ENCODE results near the gene KCNJ14. TPM values are rescaled to one million over a fixed set of nuclear protein-coding genes. Genes with fewer than 3 reads are reported as not detected.
A peak's percentile ranks its signal among the peaks of the same experiment; 100 is the strongest.

Gene KCNJ14
- total RNA-seq, 1 experiment from 2014 or later: 3.6 TPM

DNA sequence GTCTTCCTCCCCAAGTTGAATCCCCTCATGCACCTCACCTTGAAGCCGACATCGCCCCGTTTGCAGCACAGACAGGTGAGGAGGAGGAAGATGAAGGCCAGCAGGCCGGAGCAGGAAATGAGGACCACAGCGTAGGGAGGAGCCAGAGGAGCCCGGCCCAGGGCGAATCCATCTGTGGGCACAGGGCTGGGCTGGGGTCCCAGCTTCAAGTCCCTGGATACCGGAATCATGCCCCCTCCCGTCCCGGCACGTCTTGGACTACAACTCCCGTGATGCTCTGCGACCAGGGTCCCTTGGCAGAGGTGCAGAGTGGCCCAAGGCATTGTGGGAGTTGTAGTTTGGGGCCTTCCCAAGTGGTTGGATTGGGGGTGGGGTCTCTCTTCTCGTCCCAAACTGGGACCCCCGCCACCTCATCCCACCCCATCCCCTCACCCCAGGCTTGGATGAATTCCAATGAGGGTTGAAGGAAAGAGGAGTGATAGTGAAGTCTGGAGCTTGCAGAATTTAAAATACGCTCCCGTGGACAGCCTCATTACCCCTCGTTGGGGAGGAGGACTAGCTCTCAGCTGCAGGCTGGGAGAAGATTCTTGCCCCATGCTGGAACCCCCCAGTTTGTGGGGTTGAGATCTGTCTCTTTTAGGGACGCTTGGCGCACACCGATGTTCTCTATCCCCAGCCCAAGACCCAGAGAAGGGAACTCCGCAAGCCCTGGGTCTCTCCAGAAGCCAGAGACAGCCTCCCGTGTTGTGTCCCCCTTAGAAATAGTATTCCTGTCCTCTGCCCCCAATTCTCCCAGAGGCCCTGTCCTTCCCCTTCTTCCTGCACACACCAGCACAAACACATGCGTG lies 55.3 kb downstream of the KCNJ14 start:
- Mint-ChIP-seq H3K27me3 (ENCODE audit: insufficient read depth, unreplicated experiment) (no peaks in the 10 kb centered on the region), H3K4me3 (ENCODE audit: unreplicated experiment) (peak overlapping the region; percentile 62), H3K27ac (ENCODE audit: unreplicated experiment) (peak overlapping the region; percentile 53), H3K9me3 (ENCODE audit: unreplicated experiment) (no peaks in the 10 kb centered on the region), H3K4me1 (ENCODE audit: low read depth, unreplicated experiment) (peaks cover 15% of the 10 kb centered on the region), H3K36me3 (ENCODE audit: insufficient read depth, unreplicated experiment) (peaks cover 11% of the 10 kb centered on the region)
- Histone ChIP-seq H3K36me3 (ENCODE audit: control insufficient read depth, insufficient read depth, low read length) (no peaks in the 10 kb centered on the region), H3K9me3 (no peaks in the 10 kb centered on the region), H3K4me1 (0 out of 2 replicates have a peak, but pooled peaks cover 12% of the 10 kb centered on the region), H3K4me3 (ENCODE audit: low read depth, low read length) (peak overlapping the region; percentile 32), H3K27me3 (replicated peaks; ENCODE audit: control insufficient read depth, insufficient read depth, low read length) (no peaks in the 10 kb centered on the region)
- BruUV-seq (replicated peaks): no TSS peak
- ChIA-PET CTCF (interaction anchor here (0.9 to 1.8 kb wide), 3 partner anchors 17 to 74 kb away, joined by 3 to 8 read pairs (median 5); no protein-coding TSS in a partner anchor), POLR2A (no interaction called here)
- peak; percentile 78 to 83 for DNase-seq
- intact Hi-C loops (cut with micrococcal nuclease; ENCODE audit: unreplicated experiment): loop anchor here (1.0 kb wide), 1 partner anchor 8 kb away; no protein-coding TSS in a partner anchor
- TF ChIP-seq CTCF (IDR thresholded peaks at IDR 0.05; ENCODE audit: insufficient read depth in 1 of 2, low read depth in 1 of 2, low read length in 1 of 2, severe bottlenecking in 1 of 2, unreplicated experiment in 1 of 2): no peak

DNA sequence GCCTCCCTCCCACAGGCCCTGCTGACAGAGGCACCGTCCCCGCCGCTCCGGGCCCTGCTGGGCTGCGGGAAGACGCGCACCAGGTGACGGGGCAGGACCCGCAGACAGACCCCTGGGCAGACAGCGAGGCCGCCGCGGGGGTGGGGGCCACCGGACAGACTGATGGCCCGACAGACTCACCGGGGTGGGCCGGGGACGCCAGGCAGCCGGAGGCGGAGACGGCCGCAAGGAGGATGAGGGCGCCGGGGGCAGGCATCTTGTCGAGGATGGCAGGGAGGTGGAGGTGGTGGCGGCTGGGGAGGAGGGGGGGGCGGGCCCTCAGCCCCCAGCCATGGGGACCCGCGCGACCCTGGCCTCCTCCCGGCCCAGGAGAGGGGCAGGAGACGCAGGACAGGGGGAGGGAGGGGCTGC lies 56.0 kb downstream of the KCNJ14 start:
- H3K36me3 ChIP-seq (ENCODE audit: control insufficient read depth, insufficient read depth, low read length): no peaks in the 10 kb centered on the region
- Mint-ChIP-seq H3K36me3 (ENCODE audit: insufficient read depth, unreplicated experiment) (peaks cover 11% of the 10 kb centered on the region), H3K4me1 (ENCODE audit: low read depth, unreplicated experiment) (peaks cover 18% of the 10 kb centered on the region), H3K9me3 (ENCODE audit: unreplicated experiment) (no peaks in the 10 kb centered on the region), H3K27ac (ENCODE audit: unreplicated experiment) (no peak overlapping the region), H3K4me3 (ENCODE audit: unreplicated experiment) (no peak overlapping the region), H3K27me3 (ENCODE audit: insufficient read depth, unreplicated experiment) (no peaks in the 10 kb centered on the region)
- no peak for DNase-seq
- TF ChIP-seq CTCF (IDR thresholded peaks at IDR 0.05; ENCODE audit: insufficient read depth in 1 of 2, low read depth in 1 of 2, low read length in 1 of 2, severe bottlenecking in 1 of 2, unreplicated experiment in 1 of 2): no peak
- POLR2A ChIA-PET: no interaction called here
- H3K9me3 ChIP-seq: no peaks in the 10 kb centered on the region
- CTCF ChIA-PET: interaction anchor here (0.9 to 1.8 kb wide), 2 partner anchors 18 to 42 kb away, joined by 5 to 8 read pairs; no protein-coding TSS in a partner anchor
- peaks cover 15% of the 10 kb centered on the region for H3K4me1 ChIP-seq
- peak overlapping the region; percentile 29 for H3K4me3 ChIP-seq (ENCODE audit: low read depth, low read length)
- no peaks in the 10 kb centered on the region for H3K27me3 ChIP-seq (replicated peaks; ENCODE audit: control insufficient read depth, insufficient read depth, low read length)
- no TSS peak for BruUV-seq (replicated peaks)
- intact Hi-C loops (cut with micrococcal nuclease; ENCODE audit: unreplicated experiment): no loop called here

GRCh38 chr19:48511800-48512503 lies 56.6 kb downstream of the KCNJ14 start, which contains the start of gene LMTK3:
Gene LMTK3, minus strand, starts transcription at chr19:48511835. Its CDS starts 259 bp downstream, at chr19:48511576.
- H3K27me3 Mint-ChIP-seq (ENCODE audit: insufficient read depth, unreplicated experiment): no peaks in the 10 kb centered on the region
- CTCF ChIA-PET: no interaction called here
- no peaks in the 10 kb centered on the region for H3K9me3 ChIP-seq
- BruUV-seq (replicated peaks): no TSS peak
- no peaks in the 10 kb centered on the region for H3K9me3 Mint-ChIP-seq (ENCODE audit: unreplicated experiment)
- intact Hi-C loops (cut with micrococcal nuclease; ENCODE audit: unreplicated experiment): loop anchor here (2.0 kb wide), 1 partner anchor 43 kb away; no protein-coding TSS in a partner anchor
- H3K27ac Mint-ChIP-seq (ENCODE audit: unreplicated experiment): peak within 1 kb of the TSS; percentile 53
- DNase-seq: peak in 1 of 2 experiments; percentile 43
- H3K4me3 Mint-ChIP-seq (ENCODE audit: unreplicated experiment): peak within 1 kb of the TSS; percentile 62
- H3K36me3 Mint-ChIP-seq (ENCODE audit: insufficient read depth, unreplicated experiment): peaks cover 11% of the 10 kb centered on the region
- TF ChIP-seq CTCF (IDR thresholded peaks at IDR 0.05; ENCODE audit: insufficient read depth in 1 of 2, low read depth in 1 of 2, low read length in 1 of 2, severe bottlenecking in 1 of 2, unreplicated experiment in 1 of 2): no peak
- peaks cover 24% of the 10 kb centered on the region for H3K4me1 Mint-ChIP-seq (ENCODE audit: low read depth, unreplicated experiment)
- no peaks in the 10 kb centered on the region for H3K36me3 ChIP-seq (ENCODE audit: control insufficient read depth, insufficient read depth, low read length)
- H3K27me3 ChIP-seq (replicated peaks; ENCODE audit: control insufficient read depth, insufficient read depth, low read length): no peaks in the 10 kb centered on the region
- H3K4me1 ChIP-seq: peaks cover 19% of the 10 kb centered on the region
- POLR2A ChIA-PET: interaction anchor here (0.5 kb wide), 1 partner anchor 342 kb away, joined by 6 read pairs; no protein-coding TSS in a partner anchor
- H3K4me3 ChIP-seq (ENCODE audit: low read depth, low read length): peak within 1 kb of the TSS; percentile 32
